ENCODE results near the gene CRACR2B.

GRCh38 chr11:849104-849824 lies 21.5 kb downstream of the CRACR2B start:
- TF ChIP-seq CTCF (IDR thresholded peaks at IDR 0.05) = no peak
- no peak for TF ChIP-seq POLR2A (IDR thresholded peaks at IDR 0.05)
